RWPE2 (cell line): ENCODE results near the gene GABARAP.

ENCODE experiments used
- ATAC-seq: fragments of 200-7000 bp; cut with Tn5 transposase; 3 replicates; pipeline ENCODE4 v1.9.1; 2021; ENCODE audit warnings: low read depth
- DNase-seq: peaks from one replicate; pipeline ENCODE4 v3.0.0-alpha.2; 2020; ENCODE audit warnings: low spot score
- H3K27ac ChIP-seq: fragments of 450-650 bp; 2 replicates; pipeline ENCODE4 v1.5.1; 2017; ENCODE audit warnings: mild to moderate bottlenecking; ENCODE audit not compliant: poor library complexity, severe bottlenecking
- H3K27me3 ChIP-seq: fragments of 250-450 bp; sonication (Bioruptor Pico); 2 replicates; pipeline ENCODE4 v1.5.1; 2021; ENCODE audit warnings: mild to moderate bottlenecking, moderate library complexity; ENCODE audit not compliant: insufficient read depth, poor library complexity, severe bottlenecking
- H3K36me3 ChIP-seq: fragments of 250-450 bp; sonication (Bioruptor Pico); 2 replicates; pipeline ENCODE4 v1.5.1; 2020; ENCODE audit warnings: low read depth, mild to moderate bottlenecking, moderate library complexity
- H3K4me1 ChIP-seq: fragments of 250-450 bp; sonication (Bioruptor Pico); 2 replicates; pipeline ENCODE4 v1.5.1; 2021; ENCODE audit warnings: mild to moderate bottlenecking, moderate library complexity; ENCODE audit not compliant: insufficient read depth, poor library complexity, severe bottlenecking
- H3K4me3 ChIP-seq: fragments of 250-450 bp; sonication (Bioruptor Pico); 2 replicates; pipeline ENCODE4 v1.5.1; 2021; ENCODE audit warnings: mild to moderate bottlenecking, moderate library complexity; ENCODE audit not compliant: severe bottlenecking
- H3K9me3 ChIP-seq: fragments of 250-450 bp; sonication (Bioruptor Pico); 2 replicates; pipeline ENCODE4 v1.5.1; 2021; ENCODE audit warnings: mild to moderate bottlenecking, moderate library complexity; ENCODE audit not compliant: severe bottlenecking
- TF ChIP-seq, protein P1 (sequence below): fragments of 450-650 bp; IDR thresholded peaks from one replicate; pipeline ENCODE4 v1.5.1; 2017; ENCODE audit warnings: mild to moderate bottlenecking, moderate library complexity; ENCODE audit not compliant: poor library complexity, severe bottlenecking

GABARAP gene

DNA sequence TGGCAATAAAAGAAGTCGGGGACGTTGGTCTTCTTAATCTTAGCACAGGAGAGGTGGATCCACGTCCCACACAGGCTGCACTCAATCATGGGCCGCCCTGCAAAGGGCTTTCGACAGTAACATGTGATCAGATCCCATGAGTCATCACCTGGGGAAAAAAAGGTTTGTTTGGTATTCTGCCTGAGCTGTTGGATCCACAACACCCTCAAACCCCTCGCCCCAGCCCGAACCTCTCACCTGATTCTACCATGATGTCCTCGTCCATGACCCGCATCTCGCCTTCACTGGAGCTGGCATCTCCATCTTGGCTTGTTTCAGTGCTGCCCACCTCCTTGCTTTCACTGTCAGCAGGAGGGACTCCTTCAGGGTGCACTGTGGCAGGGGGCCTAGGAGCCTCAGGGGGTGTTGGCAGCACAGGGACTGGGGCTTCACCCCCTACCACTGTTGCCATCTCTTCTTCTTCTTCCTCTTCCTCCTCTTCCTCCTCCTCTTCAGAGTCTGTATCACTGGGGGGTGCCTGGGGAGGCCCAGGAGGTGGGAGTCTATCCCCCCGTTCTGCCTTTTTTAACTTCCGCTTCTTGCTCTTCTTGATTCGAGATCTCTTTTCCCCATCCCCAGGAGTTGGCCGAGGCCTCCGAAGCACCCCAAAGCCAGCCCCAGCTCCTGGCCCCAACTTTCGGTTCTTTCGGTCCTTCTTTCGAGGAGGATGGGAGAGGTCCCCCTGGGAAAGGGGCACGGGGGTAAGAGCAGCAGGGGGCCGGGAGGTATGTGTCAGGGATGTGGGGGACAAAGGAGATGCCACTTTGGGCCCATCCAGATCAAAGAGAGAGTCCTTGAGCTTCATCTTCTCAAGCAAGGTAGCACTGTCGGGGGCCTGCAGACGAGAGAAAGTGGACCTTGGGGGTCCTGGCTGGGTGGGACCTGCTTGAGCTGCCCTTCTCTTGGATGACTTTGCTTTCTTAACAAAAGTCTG is 6.3 kb downstream of the GABARAP start:
- TF ChIP-seq, protein P1, sequence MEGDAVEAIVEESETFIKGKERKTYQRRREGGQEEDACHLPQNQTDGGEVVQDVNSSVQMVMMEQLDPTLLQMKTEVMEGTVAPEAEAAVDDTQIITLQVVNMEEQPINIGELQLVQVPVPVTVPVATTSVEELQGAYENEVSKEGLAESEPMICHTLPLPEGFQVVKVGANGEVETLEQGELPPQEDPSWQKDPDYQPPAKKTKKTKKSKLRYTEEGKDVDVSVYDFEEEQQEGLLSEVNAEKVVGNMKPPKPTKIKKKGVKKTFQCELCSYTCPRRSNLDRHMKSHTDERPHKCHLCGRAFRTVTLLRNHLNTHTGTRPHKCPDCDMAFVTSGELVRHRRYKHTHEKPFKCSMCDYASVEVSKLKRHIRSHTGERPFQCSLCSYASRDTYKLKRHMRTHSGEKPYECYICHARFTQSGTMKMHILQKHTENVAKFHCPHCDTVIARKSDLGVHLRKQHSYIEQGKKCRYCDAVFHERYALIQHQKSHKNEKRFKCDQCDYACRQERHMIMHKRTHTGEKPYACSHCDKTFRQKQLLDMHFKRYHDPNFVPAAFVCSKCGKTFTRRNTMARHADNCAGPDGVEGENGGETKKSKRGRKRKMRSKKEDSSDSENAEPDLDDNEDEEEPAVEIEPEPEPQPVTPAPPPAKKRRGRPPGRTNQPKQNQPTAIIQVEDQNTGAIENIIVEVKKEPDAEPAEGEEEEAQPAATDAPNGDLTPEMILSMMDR: no peak
- Histone ChIP-seq H3K27me3 (no peaks in the 10 kb centered on the region), H3K4me3 (no peak overlapping the region), H3K4me1 (peaks cover 13% of the 10 kb centered on the region), H3K36me3 (peaks cover 43% of the 10 kb centered on the region), H3K27ac (peak overlapping the region; percentile 72), H3K9me3 (no peaks in the 10 kb centered on the region)
- no peak for ATAC-seq
- no peak for DNase-seq

- H3K4me1 ChIP-seq: peaks cover 13% of the 10 kb centered on the region
- peak; percentile 46 for ATAC-seq
Measured at GRCh38 chr17:7234083-7234951, 7.9 kb downstream of the GABARAP start, which contains the start of gene DVL2. Gene DVL2, minus strand, starts transcription at chr17:7234517. Its CDS starts 255 bp downstream, at chr17:7234262.

GRCh38 chr17:7233701-7234082 is 8.6 kb downstream of the GABARAP start:
- Histone ChIP-seq H3K27ac (peak overlapping the region; percentile 72), H3K4me3 (peak overlapping the region; percentile 88), H3K36me3 (peaks cover 53% of the 10 kb centered on the region), H3K9me3 (no peaks in the 10 kb centered on the region), H3K4me1 (peaks cover 13% of the 10 kb centered on the region), H3K27me3 (no peaks in the 10 kb centered on the region)
- TF ChIP-seq, protein P1: no peak
- ATAC-seq: peak; percentile 15
- DNase-seq: no peak

More at GRCh38 chr17:7234083-7234951, 7.9 kb downstream of the GABARAP start, which contains the start of gene DVL2:
- peak within 1 kb of the TSS; percentile 88 for H3K4me3 ChIP-seq
- no peaks in the 10 kb centered on the region for H3K9me3 ChIP-seq
- peak; percentile 95 for DNase-seq
- peak within 1 kb of the TSS; percentile 72 for H3K27ac ChIP-seq
- TF ChIP-seq, protein P1: no peak
- H3K27me3 ChIP-seq: no peaks in the 10 kb centered on the region
- H3K36me3 ChIP-seq: peaks cover 47% of the 10 kb centered on the region

- Histone ChIP-seq H3K27me3 (no peaks in the 10 kb centered on the region), H3K27ac (no peak overlapping the region), H3K36me3 (peaks cover 66% of the 10 kb centered on the region), H3K9me3 (no peaks in the 10 kb centered on the region), H3K4me1 (peaks cover 17% of the 10 kb centered on the region), H3K4me3 (no peak overlapping the region)
- ATAC-seq (no peak), DNase-seq (no peak)
- TF ChIP-seq, protein P1: no peak
Measured at GRCh38 chr17:7232114-7232513, 10.1 kb downstream of the GABARAP start.
